HepG2 (cell line): Measurements from ENCODE around the gene SMARCB1. TPM values are rescaled to one million over a fixed set of nuclear protein-coding genes. Genes with fewer than 3 reads are reported as not detected.
A peak's percentile ranks its signal among the peaks of the same experiment; 100 is the strongest.

Experiments used
- EEA1 ChIP-seq: sonication (generic); formaldehyde crosslinking; IDR thresholded peaks from 2 replicates; pipeline ENCODE4 v1.5.1; 2020; ENCODE audit warnings: mild to moderate bottlenecking, missing genetic modification reagents, borderline replicate concordance
- MZF1 ChIP-seq: sonication (generic); formaldehyde crosslinking; IDR thresholded peaks from 2 replicates; pipeline ENCODE4 v1.8.1; 2023; ENCODE audit warnings: mild to moderate bottlenecking, missing genetic modification reagents, borderline replicate concordance
- NFE2L1 ChIP-seq: sonication (generic); formaldehyde crosslinking; IDR thresholded peaks from 2 replicates; pipeline ENCODE4 v1.4.0; 2020; ENCODE audit warnings: missing genetic modification reagents, mild to moderate bottlenecking, borderline replicate concordance
- NR3C1 ChIP-seq: sonication (generic); formaldehyde crosslinking; IDR thresholded peaks from 2 replicates; pipeline ENCODE4 v1.4.0; 2020; ENCODE audit warnings: missing genetic modification reagents
- PAF1 ChIP-seq: IDR thresholded peaks from 2 replicates; pipeline ENCODE4 v1.6.1; 2016; ENCODE audit warnings: missing genetic modification reagents, missing compliant biosample characterization
- RCOR2 ChIP-seq: IDR thresholded peaks from 2 replicates; pipeline ENCODE4 v1.6.1; 2016; ENCODE audit warnings: missing biosample characterization, missing genetic modification reagents
- REXO4 ChIP-seq: sonication (generic); formaldehyde crosslinking; IDR thresholded peaks from 2 replicates; pipeline ENCODE4 v1.8.0; 2022; ENCODE audit warnings: missing genetic modification reagents, mild to moderate bottlenecking, borderline replicate concordance
- RFXAP ChIP-seq: sonication (generic); formaldehyde crosslinking; IDR thresholded peaks from 2 replicates; pipeline ENCODE4 v1.4.0; 2020; ENCODE audit warnings: missing genetic modification reagents, borderline replicate concordance
- SMAD3 ChIP-seq: sonication (generic); formaldehyde crosslinking; IDR thresholded peaks from 2 replicates; pipeline ENCODE4 v1.4.0; 2020; ENCODE audit warnings: missing genetic modification reagents
- TEAD3 ChIP-seq: optimal IDR thresholded peaks from 2 replicates; pipeline ENCODE3; 2016; ENCODE audit warnings: borderline replicate concordance
- ZBTB7A ChIP-seq: sonication (generic); formaldehyde crosslinking; IDR thresholded peaks from 2 replicates; pipeline ENCODE4 v1.8.0; 2022; ENCODE audit warnings: mild to moderate bottlenecking, missing genetic modification reagents
- ZBTB7B ChIP-seq: sonication (generic); formaldehyde crosslinking; IDR thresholded peaks from 2 replicates; pipeline ENCODE4 v1.4.0; 2020; ENCODE audit warnings: missing genetic modification reagents
- ZFP1 ChIP-seq: IDR thresholded peaks from 2 replicates; pipeline ENCODE4 v1.6.1; 2016
- ZMYM4 ChIP-seq: sonication (generic); formaldehyde crosslinking; IDR thresholded peaks from 2 replicates; pipeline ENCODE4 v1.8.1; 2023; ENCODE audit warnings: mild to moderate bottlenecking, missing genetic modification reagents
- ZNF235 ChIP-seq: sonication (generic); formaldehyde crosslinking; IDR thresholded peaks from 2 replicates; pipeline ENCODE4 v1.8.1; 2023; ENCODE audit warnings: mild to moderate bottlenecking, missing genetic modification reagents, borderline replicate concordance
- ZNF44 ChIP-seq: sonication (generic); formaldehyde crosslinking; IDR thresholded peaks from 2 replicates; pipeline ENCODE4 v1.5.1; 2020; ENCODE audit warnings: mild to moderate bottlenecking, missing genetic modification reagents
- ZNF543 ChIP-seq: sonication (generic); formaldehyde crosslinking; IDR thresholded peaks from 2 replicates; pipeline ENCODE4 v1.4.0; 2020; ENCODE audit warnings: mild to moderate bottlenecking, missing genetic modification reagents
- ZNF562 ChIP-seq: sonication (generic); formaldehyde crosslinking; IDR thresholded peaks from 2 replicates; pipeline ENCODE4 v1.8.0; 2022; ENCODE audit warnings: missing genetic modification reagents, borderline replicate concordance
- ZNF839 ChIP-seq: sonication (generic); formaldehyde crosslinking; IDR thresholded peaks from 2 replicates; pipeline ENCODE4 v1.4.0; 2020; ENCODE audit warnings: missing genetic modification reagents, mild to moderate bottlenecking, borderline replicate concordance
- polyA plus RNA-seq, 8 experiments: library from polyadenylated mRNA; depleted of rRNA in 3 of 8; stranded (reverse) in 7 of 8; unstranded in 1 of 8; fragments of >200 nt; fragmentation: Illumina TruSeq in 4 of 8; extraction: Trizol in 4 of 8; gene quantifications; 2 replicates each; pipeline versions ENCODE4 v1.2.1 to v1.2.3, GENCODE V29; 2011 to 2016; ENCODE audit warnings: low read depth in 4 of 8, missing spikeins in 1 of 8, mixed read lengths in 1 of 8; ENCODE audit not compliant: insufficient read depth in 1 of 8
- total RNA-seq, 5 experiments: library from RNA; depleted of rRNA; stranded (reverse); fragments of >200 nt; fragmentation: Illumina TruSeq; extraction: Trizol; gene quantifications; 2 replicates each; pipeline ENCODE4 v1.2.3, GENCODE V29; 2016; ENCODE audit warnings: low read depth in 1 of 5
- TF ChIP-seq, protein P1 (sequence below), 2 experiments: sonication (generic) in 1 of 2; formaldehyde crosslinking in 1 of 2; IDR thresholded peaks; 2 replicates each; pipeline versions ENCODE4 v1.4.0 to v1.6.1; 2016 to 2020; ENCODE audit warnings: borderline replicate concordance in 1 of 2, low read depth in 1 of 2, mild to moderate bottlenecking in 1 of 2, missing genetic modification reagents in 1 of 2
- TF ChIP-seq, protein P2 (sequence below): sonication (generic); formaldehyde crosslinking; IDR thresholded peaks from 2 replicates; pipeline ENCODE4 v1.5.1; 2020; ENCODE audit warnings: missing genetic modification reagents, mild to moderate bottlenecking, borderline replicate concordance
- TF ChIP-seq, protein P3 (sequence below): sonication (generic); formaldehyde crosslinking; IDR thresholded peaks from 2 replicates; pipeline ENCODE4 v1.9.0; 2021; ENCODE audit warnings: missing genetic modification reagents, borderline replicate concordance

The SMARCB1 gene
- total and polyA plus RNA-seq, 2 of the 13 experiments (the other 11 are each of a cell fraction or from before 2014, with no cell fraction given): 74.0 to 166 TPM

DNA sequence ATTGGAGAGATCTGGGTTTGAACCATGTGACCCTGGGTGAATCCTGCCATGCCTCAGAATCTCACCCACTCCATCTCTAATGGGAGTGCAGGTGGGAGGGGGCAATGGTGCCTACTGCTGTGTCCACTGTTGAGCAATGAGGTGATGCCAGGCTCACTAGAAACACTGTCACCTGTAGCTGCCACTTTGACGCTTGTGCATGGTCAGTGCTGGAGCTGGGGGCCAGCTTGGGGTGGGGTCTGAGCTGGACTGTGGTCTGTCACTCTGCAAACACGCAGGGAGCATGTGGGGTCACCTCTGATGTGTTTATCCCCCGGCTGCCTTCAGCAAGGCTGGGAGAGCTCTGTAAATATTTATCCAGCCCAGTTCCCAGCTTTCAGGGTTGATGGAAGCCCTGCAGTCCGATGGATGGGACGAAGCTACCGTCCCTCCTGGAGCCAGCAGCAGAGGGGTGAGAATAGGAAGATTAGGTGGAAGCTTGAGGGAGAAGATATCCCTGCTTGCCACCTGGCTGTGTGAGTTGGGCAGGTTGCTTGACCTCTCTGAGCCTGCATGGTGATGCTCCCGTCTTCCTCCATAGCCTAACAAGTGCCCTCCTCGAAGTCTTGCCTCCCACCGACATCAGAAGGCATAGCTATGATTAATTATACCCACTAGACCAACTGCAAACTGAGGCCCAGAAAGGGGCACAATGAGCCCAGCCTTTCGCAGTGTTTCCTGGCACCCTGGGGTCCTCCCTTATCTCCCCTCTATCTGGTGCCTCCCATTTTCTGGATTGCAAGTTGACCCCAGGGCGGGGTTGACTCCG lies 12.4 kb upstream of the SMARCB1 start (continued):
- TF ChIP-seq, protein P1, sequence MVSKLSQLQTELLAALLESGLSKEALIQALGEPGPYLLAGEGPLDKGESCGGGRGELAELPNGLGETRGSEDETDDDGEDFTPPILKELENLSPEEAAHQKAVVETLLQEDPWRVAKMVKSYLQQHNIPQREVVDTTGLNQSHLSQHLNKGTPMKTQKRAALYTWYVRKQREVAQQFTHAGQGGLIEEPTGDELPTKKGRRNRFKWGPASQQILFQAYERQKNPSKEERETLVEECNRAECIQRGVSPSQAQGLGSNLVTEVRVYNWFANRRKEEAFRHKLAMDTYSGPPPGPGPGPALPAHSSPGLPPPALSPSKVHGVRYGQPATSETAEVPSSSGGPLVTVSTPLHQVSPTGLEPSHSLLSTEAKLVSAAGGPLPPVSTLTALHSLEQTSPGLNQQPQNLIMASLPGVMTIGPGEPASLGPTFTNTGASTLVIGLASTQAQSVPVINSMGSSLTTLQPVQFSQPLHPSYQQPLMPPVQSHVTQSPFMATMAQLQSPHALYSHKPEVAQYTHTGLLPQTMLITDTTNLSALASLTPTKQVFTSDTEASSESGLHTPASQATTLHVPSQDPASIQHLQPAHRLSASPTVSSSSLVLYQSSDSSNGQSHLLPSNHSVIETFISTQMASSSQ (IDR thresholded peaks at IDR 0.05; ENCODE audit: low read depth): peak; percentile 48; the same call in 1 of the 2 replicates
- TF ChIP-seq, protein P1 (CRISPR knock-in tag; IDR thresholded peaks at IDR 0.05; ENCODE audit: borderline replicate concordance): peak; percentile 84; the same call in 1 of the 2 replicates
- TF ChIP-seq MZF1 (CRISPR knock-in tag) (no peak), NFE2L1 (CRISPR knock-in tag) (no peak), ZFP1 (peak; percentile 69; the same call in 1 of the 2 replicates), EEA1 (CRISPR knock-in tag) (no peak), RFXAP (no peak), TEAD3 (CRISPR knock-in tag) (peak; percentile 78), ZBTB7A (peak; percentile 98), SMAD3 (CRISPR knock-in tag) (no peak; the same call in 1 of the 2 replicates), ZNF235 (no peak), ZBTB7B (CRISPR knock-in tag) (peak; percentile 97), ZNF44 (CRISPR knock-in tag) (no peak), NR3C1 (CRISPR knock-in tag) (no peak), RCOR2 (CRISPR knock-in tag) (peak; percentile 72; the same call in 1 of the 2 replicates), ZNF562 (CRISPR knock-in tag) (no peak), ZNF839 (CRISPR knock-in tag) (no peak), REXO4 (CRISPR knock-in tag) (no peak), ZMYM4 (CRISPR knock-in tag) (peak; percentile 70), ZNF543 (CRISPR knock-in tag) (peak; percentile 80; the same call in 1 of the 2 replicates), PAF1 (CRISPR knock-in tag) (no peak; the same call in 1 of the 2 replicates)
- TF ChIP-seq, protein P2, sequence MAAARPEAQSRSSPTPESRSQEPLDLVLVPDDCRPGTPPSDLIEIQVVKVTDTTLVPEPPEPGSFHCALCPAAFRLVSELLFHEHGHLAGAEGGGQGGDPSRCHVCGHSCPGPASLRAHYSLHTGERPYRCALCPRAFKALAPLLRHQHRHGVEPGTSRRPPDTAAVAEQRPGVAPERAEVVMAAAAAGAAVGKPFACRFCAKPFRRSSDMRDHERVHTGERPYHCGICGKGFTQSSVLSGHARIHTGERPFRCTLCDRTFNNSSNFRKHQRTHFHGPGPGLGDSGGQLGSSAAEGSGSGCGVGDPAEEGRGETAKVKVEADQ: no peak
- TF ChIP-seq, protein P3, sequence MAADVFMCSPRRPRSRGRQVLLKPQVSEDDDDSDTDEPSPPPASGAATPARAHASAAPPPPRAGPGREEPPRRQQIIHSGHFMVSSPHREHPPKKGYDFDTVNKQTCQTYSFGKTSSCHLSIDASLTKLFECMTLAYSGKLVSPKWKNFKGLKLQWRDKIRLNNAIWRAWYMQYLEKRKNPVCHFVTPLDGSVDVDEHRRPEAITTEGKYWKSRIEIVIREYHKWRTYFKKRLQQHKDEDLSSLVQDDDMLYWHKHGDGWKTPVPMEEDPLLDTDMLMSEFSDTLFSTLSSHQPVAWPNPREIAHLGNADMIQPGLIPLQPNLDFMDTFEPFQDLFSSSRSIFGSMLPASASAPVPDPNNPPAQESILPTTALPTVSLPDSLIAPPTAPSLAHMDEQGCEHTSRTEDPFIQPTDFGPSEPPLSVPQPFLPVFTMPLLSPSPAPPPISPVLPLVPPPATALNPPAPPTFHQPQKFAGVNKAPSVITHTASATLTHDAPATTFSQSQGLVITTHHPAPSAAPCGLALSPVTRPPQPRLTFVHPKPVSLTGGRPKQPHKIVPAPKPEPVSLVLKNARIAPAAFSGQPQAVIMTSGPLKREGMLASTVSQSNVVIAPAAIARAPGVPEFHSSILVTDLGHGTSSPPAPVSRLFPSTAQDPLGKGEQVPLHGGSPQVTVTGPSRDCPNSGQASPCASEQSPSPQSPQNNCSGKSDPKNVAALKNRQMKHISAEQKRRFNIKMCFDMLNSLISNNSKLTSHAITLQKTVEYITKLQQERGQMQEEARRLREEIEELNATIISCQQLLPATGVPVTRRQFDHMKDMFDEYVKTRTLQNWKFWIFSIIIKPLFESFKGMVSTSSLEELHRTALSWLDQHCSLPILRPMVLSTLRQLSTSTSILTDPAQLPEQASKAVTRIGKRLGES (CRISPR knock-in tag): no peak
